Measurements from ENCODE around the gene UNC5A. TPM values are rescaled to one million over a fixed set of nuclear protein-coding genes. Genes with fewer than 3 reads are reported as not detected.

The UNC5A gene
- total RNA-seq, 4 donors from 2014 or later = 0.34 to 0.67 (median 0.67) TPM; not detected in 1

GRCh38 chr5:176793343-176793699, 17.0 kb upstream of the UNC5A start:
- intact Hi-C loops (cut with DNase I) = no loop called here
- Histone ChIP-seq H3K4me1 (no peaks in the 10 kb centered on the region), H3K27me3 (no peaks in the 10 kb centered on the region), H3K9me3 (no peaks in the 10 kb centered on the region), H3K4me3 (replicated peaks in 1 of 3) (no peak overlapping the region), H3K27ac (no peak overlapping the region), H3K36me3 (no peaks in the 10 kb centered on the region)
- TF ChIP-seq, protein P1, sequence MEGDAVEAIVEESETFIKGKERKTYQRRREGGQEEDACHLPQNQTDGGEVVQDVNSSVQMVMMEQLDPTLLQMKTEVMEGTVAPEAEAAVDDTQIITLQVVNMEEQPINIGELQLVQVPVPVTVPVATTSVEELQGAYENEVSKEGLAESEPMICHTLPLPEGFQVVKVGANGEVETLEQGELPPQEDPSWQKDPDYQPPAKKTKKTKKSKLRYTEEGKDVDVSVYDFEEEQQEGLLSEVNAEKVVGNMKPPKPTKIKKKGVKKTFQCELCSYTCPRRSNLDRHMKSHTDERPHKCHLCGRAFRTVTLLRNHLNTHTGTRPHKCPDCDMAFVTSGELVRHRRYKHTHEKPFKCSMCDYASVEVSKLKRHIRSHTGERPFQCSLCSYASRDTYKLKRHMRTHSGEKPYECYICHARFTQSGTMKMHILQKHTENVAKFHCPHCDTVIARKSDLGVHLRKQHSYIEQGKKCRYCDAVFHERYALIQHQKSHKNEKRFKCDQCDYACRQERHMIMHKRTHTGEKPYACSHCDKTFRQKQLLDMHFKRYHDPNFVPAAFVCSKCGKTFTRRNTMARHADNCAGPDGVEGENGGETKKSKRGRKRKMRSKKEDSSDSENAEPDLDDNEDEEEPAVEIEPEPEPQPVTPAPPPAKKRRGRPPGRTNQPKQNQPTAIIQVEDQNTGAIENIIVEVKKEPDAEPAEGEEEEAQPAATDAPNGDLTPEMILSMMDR (IDR thresholded peaks at IDR 0.05) = no peak
- TF ChIP-seq POLR2A (IDR thresholded peaks at IDR 0.05) = no peak
- 20 to 32% methylated on average over 4 to 6 of the region's 9 CpGs for WGBS, 2 donors
- DNase-seq = no peak

GRCh38 chr5:176793736-176794135, 16.6 kb upstream of the UNC5A start:
- no peaks in the 10 kb centered on the region for H3K9me3 ChIP-seq
- DNase-seq = no peak
- no peaks in the 10 kb centered on the region for H3K27me3 ChIP-seq
- no peak for TF ChIP-seq POLR2A (IDR thresholded peaks at IDR 0.05)
- TF ChIP-seq, protein P1 (IDR thresholded peaks at IDR 0.05) = no peak
- WGBS, 2 donors = 51 to 72% methylated on average over 8 of the region's 8 CpGs
- intact Hi-C loops (cut with DNase I) = no loop called here
- H3K36me3 ChIP-seq = no peaks in the 10 kb centered on the region
- H3K4me1 ChIP-seq = no peaks in the 10 kb centered on the region
- H3K27ac ChIP-seq = no peak overlapping the region
- no peak overlapping the region for H3K4me3 ChIP-seq (replicated peaks in 1 of 3)

DNA sequence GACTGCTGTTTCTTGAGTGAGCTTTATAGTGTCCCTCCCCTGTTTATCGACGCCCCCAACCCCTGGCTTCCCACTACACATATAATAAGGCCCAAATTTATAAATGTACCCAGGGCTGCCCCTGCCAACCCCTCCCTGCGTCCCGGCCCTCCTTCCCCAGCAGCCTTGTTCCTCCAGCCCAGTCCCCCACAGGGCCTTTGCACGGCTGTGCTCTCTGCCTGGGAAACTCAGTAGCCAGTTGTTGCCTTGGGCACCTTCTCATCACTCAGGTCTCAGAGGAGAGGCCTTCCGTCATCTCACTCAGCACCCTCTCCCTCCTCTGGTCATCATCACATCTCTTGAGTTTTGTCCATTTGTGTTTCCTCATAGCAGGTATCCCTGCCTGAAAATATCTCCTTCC, 15.8 kb upstream of the UNC5A start:
- no peak for DNase-seq
- Histone ChIP-seq H3K36me3 (no peaks in the 10 kb centered on the region), H3K27ac (no peak overlapping the region), H3K27me3 (no peaks in the 10 kb centered on the region), H3K9me3 (no peaks in the 10 kb centered on the region), H3K4me3 (replicated peaks in 1 of 3) (no peak overlapping the region), H3K4me1 (no peaks in the 10 kb centered on the region)
- TF ChIP-seq, protein P1 (IDR thresholded peaks at IDR 0.05) = no peak
- no peak for TF ChIP-seq POLR2A (IDR thresholded peaks at IDR 0.05)
- 80 to 93% methylated on average over 6 of the region's 6 CpGs for WGBS, 2 donors
- intact Hi-C loops (cut with DNase I) = no loop called here

DNA sequence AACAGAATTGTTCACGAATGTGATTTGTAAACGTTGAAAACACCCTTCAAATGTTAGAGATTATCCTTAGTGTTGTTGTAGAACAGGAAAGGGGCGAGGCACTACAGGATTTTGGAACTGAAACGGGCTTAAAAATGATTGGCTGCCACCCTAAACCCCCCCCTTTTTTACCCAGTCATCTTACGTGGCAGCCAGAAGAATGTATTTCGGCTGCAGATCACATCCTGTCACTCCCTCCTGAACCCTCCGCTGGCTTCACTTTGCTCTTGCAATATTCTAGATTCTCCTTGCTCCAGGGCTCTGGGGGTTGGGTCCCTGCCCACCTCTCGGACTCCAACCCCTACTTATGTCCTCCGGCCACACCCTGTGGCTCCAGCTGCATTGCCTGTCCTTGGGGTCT, 13.9 kb upstream of the UNC5A start:
- Histone ChIP-seq H3K4me3 (replicated peaks in 1 of 3) (no peak overlapping the region), H3K9me3 (no peaks in the 10 kb centered on the region), H3K27me3 (no peaks in the 10 kb centered on the region), H3K27ac (no peak overlapping the region), H3K4me1 (no peaks in the 10 kb centered on the region), H3K36me3 (no peaks in the 10 kb centered on the region)
- no peak for DNase-seq
- TF ChIP-seq, protein P1 (IDR thresholded peaks at IDR 0.05) = no peak
- TF ChIP-seq POLR2A (IDR thresholded peaks at IDR 0.05) = no peak
- intact Hi-C loops (cut with DNase I) = no loop called here
- 36 to 40% methylated on average over 9 of the region's 9 CpGs for WGBS, 2 donors

GRCh38 chr5:176796970-176797369, 13.4 kb upstream of the UNC5A start:
- TF ChIP-seq, protein P1 (IDR thresholded peaks at IDR 0.05) = no peak
- TF ChIP-seq POLR2A (IDR thresholded peaks at IDR 0.05) = no peak
- 82 to 83% methylated on average over 2 of the region's 2 CpGs for WGBS, 2 donors
- Histone ChIP-seq H3K4me1 (no peaks in the 10 kb centered on the region), H3K4me3 (replicated peaks in 1 of 3) (no peak overlapping the region), H3K36me3 (no peaks in the 10 kb centered on the region), H3K27ac (no peak overlapping the region), H3K9me3 (no peaks in the 10 kb centered on the region), H3K27me3 (no peaks in the 10 kb centered on the region)
- intact Hi-C loops (cut with DNase I) = no loop called here
- DNase-seq = no peak
